GM12801 (cell line): ENCODE measurements around the gene NANP.

ENCODE experiments used
- CTCF ChIP-seq: IDR thresholded peaks from one replicate; pipeline ENCODE4 v1.5.1; 2011; ENCODE audit warnings: control low read depth; ENCODE audit not compliant: insufficient read length; ENCODE audit errors: extremely low read depth

The NANP gene

GRCh38 chr20:25601659-25602058 is 22.2 kb downstream of the NANP start:
- no peak for TF ChIP-seq CTCF

- TF ChIP-seq CTCF: no peak
These were observed 23.2 kb downstream of the NANP start for GRCh38 chr20:25600632-25601031.

GRCh38 chr20:25592135-25592852 is 31.5 kb downstream of the NANP start:
- TF ChIP-seq CTCF: no peak

- TF ChIP-seq CTCF: no peak
These were observed 35.3 kb downstream of the NANP start for GRCh38 chr20:25588491-25588890.

- no peak for TF ChIP-seq CTCF
These were observed 36.3 kb downstream of the NANP start for GRCh38 chr20:25587536-25587935.

- TF ChIP-seq CTCF: no peak
These were observed 36.9 kb downstream of the NANP start for GRCh38 chr20:25586877-25587276.

GRCh38 chr20:25584905-25585704 is 38.7 kb downstream of the NANP start, which contains the start of gene NINL:
Gene NINL, minus strand, starts transcription at chr20:25585531. Its CDS starts 58,944 bp downstream, at chr20:25526587.
- TF ChIP-seq CTCF: no peak
